ENCODE measurements around the gene PADI3.

- TF ChIP-seq CTCF (IDR thresholded peaks at IDR 0.05), result no peak
- no peak for TF ChIP-seq POLR2A (IDR thresholded peaks at IDR 0.05)
Observed at GRCh38 chr1:17250601-17251000, 1.7 kb downstream of the PADI3 start.

Data from heart left ventricle (tissue), 13 donors.